GM13976 (cell line): Measurements from ENCODE around the gene TP53RK.

ENCODE experiments used
- DNase-seq: peaks from one replicate; pipeline ENCODE4 v3.0.0; 2012; ENCODE audit warnings: low spot score
- in situ Hi-C: fragments of 300-500 bp; cut with MboI; formaldehyde crosslinking; loops from one replicate; pipeline ENCODE4 v1.12.0; 2022; ENCODE audit warnings: low sequenced_read_pairs, mixed read lengths, inconsistent platforms; ENCODE audit not compliant: unreplicated experiment
- TF ChIP-seq, protein P1 (sequence below): IDR thresholded peaks from 2 replicates; pipeline ENCODE4 v1.5.1; 2012; ENCODE audit warnings: borderline replicate concordance, mild to moderate bottlenecking; ENCODE audit not compliant: insufficient read depth; ENCODE audit errors: extremely low read depth, missing control alignments, control extremely low read depth

Gene TP53RK

DNA sequence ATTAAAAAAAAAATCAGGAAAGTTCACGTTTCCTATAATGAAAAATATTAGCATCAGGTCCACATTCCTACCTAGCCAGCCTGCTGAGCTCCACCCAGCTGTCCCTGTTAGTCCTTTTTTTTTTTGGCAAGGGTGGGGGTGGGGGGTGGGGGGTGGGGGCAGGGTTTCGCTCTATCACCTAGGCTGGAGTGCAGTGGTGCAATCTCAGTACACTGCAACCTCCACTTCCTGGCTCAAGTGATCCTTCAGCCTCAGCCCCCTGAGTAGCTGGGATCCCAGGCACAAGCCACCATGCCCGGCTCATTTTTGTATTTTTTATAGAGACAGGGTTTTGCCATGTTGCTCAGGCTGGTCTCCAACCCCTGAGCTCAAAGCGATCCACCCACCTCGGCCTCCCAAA, 12.7 kb upstream of the TP53RK start:
- in situ Hi-C loops: no loop called here
- TF ChIP-seq, protein P1, sequence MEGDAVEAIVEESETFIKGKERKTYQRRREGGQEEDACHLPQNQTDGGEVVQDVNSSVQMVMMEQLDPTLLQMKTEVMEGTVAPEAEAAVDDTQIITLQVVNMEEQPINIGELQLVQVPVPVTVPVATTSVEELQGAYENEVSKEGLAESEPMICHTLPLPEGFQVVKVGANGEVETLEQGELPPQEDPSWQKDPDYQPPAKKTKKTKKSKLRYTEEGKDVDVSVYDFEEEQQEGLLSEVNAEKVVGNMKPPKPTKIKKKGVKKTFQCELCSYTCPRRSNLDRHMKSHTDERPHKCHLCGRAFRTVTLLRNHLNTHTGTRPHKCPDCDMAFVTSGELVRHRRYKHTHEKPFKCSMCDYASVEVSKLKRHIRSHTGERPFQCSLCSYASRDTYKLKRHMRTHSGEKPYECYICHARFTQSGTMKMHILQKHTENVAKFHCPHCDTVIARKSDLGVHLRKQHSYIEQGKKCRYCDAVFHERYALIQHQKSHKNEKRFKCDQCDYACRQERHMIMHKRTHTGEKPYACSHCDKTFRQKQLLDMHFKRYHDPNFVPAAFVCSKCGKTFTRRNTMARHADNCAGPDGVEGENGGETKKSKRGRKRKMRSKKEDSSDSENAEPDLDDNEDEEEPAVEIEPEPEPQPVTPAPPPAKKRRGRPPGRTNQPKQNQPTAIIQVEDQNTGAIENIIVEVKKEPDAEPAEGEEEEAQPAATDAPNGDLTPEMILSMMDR: no peak

DNA sequence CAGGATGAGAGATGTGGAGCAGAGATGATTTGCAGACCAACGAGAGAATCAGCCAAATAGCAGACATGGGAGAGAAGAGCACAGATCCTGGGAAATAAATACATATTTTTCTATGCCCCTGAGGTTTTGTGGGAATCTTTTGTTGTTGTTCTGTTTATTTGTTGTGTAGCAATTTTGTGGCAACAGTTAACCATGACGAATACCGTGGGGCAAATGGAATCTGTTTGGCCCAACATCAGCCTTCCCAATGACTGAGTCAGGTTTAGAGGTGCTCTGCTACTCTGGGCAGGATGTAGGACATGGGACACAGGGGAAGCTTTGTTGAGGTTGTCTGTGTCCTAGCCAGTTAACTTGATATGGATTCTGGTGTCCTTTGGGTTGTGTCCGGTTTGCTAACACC, 12.3 kb upstream of the TP53RK start:
- TF ChIP-seq, protein P1: no peak
- no peak for DNase-seq
- in situ Hi-C loops: no loop called here

More for the DNA sequence above, 12.7 kb upstream of the TP53RK start:
- no peak for DNase-seq

DNA sequence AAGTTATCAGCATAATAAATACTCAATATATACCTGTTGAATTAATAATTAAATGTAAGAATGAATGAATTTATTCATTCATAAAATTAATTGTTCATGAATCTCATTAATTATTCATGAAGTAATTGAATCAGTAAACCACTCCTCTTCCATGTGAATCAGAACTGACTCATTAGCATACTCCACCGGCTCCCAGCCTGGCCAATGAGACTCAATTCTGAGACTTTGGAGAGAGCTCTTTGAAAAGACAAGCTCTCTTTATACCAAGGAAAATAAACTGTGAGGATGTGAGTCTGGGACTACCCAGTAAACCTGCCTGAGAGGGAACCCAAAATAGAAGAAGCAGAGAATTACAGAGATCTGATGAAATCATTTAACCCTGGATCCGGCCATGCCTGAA, 11.8 kb upstream of the TP53RK start:
- DNase-seq: no peak

DNA sequence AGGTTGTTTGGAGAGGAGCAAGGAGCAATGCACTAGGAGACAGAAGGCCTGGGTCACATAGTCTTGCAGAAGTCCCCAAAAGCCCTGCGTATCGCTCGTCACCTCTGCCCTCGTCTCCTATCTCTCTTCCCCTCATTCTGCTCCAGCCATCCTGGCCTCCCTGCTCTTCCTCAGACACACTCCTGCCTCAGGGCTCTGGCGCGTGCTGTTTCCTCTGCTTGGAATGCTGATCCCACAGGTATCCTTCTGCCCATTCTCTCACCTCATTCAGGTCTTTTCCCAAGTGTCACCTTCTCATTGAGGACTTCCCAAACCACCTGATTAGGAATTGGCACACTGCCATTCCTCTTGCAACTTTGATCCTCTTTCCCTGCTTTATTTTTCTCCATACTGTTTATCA, 11.2 kb upstream of the TP53RK start:
- in situ Hi-C loops: no loop called here
- DNase-seq: no peak
- TF ChIP-seq, protein P1: no peak

More for the DNA sequence above, 11.8 kb upstream of the TP53RK start:
- TF ChIP-seq, protein P1: no peak
- in situ Hi-C loops: no loop called here

DNA sequence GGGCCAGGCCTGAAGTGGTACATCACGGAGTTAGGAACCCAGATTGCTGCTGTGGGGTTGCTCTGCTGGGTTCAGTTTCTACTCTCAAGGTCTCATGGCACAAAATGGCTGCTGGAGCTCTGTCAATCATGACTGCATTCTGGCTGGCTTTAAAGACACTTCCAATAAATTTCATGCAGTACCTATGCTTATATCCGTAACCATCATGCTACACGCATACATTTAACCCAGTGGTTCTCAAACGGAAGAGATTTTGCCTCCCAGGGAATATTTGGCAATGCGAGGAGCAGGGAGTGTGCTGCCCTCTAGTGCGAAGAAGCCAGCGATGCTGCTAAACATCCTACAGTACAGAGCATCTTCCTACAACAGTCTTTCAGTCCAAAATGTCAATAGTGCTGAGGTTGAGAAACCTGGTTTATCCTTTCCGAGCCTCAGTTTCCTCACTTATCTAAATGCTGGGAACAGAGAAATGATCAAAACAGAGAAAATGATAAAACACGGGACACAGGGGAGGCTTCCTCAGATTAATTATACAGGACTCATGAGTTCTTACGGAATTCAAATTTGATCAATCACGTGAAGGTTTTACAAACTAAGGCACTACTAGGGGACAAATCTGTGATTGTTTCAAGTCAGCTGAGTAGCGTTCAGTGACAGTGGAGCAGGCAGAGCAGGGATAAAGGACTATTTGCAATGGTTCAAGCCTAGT, 10.6 kb upstream of the TP53RK start:
- no peak for DNase-seq
- TF ChIP-seq, protein P1: peak; percentile 17
- in situ Hi-C loops: loop anchor here (25.0 kb wide), 1 partner anchor 563 kb away; no protein-coding TSS in a partner anchor

DNA sequence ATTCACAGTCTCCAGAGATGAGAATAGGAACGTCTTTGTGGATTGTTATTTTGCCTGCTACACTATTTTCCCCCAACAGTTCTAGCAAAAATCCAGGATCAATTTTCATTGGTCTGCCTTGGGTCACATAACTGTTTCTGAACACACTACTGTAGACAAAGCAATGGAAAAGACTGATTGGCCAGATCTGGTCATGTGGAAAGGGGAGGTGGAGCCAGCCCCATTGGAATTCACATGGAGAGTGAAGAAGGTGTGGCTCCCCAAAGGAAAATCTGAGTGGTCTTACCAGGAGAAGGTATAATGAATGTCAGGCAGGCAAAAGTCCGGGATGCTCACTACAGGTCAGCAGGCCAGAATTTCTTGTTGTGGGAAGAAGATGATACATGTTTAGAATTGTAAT, 9.5 kb upstream of the TP53RK start:
- in situ Hi-C loops: loop anchor here (25.0 kb wide), 1 partner anchor 561 kb away; no protein-coding TSS in a partner anchor
- TF ChIP-seq, protein P1: no peak
- DNase-seq: no peak
